ENCODE data around the gene NUP93. TPM values are rescaled to one million over a fixed set of nuclear protein-coding genes. Genes with fewer than 3 reads are reported as not detected.

Gene NUP93
- total RNA-seq, 1 experiment from 2014 or later = 165 TPM

GRCh38 chr16:56690420-56691122 lies 39.4 kb upstream of the NUP93 start:
- H2BK12ac ChIP-seq (ENCODE audit: insufficient read length, low read depth, low read length) = no peak overlapping the region
- no peak overlapping the region for H2AK5ac ChIP-seq (ENCODE audit: insufficient read length, low read length)
- H3K79me1 ChIP-seq (ENCODE audit: insufficient read depth, low read depth, low read length, poor library complexity, severe bottlenecking) = no peaks in the 10 kb centered on the region
- no peak for DNase-seq
- H4K5ac ChIP-seq (ENCODE audit: insufficient read length, low read depth, low read length) = no peak overlapping the region
- H3K27me3 ChIP-seq (ENCODE audit: insufficient read depth, low read length) = no peaks in the 10 kb centered on the region
- Mint-ChIP-seq H3K27ac (no peak overlapping the region), H3K9me3 (peaks cover 9 to 11% of the 10 kb centered on the region in 2 experiments), H3K4me3 (no peak overlapping the region; a peak in 1 of 5 replicates), H3K4me1 (peaks cover 3 to 11% of the 10 kb centered on the region in 2 experiments), H3K27me3 (ENCODE audit: low read depth) (peaks cover 7% of the 10 kb centered on the region), H3K36me3 (ENCODE audit: insufficient read depth in 1 of 3, low read depth in 3 of 3) (peaks cover 0 to 5% (median 3%) of the 10 kb centered on the region in 3 experiments; a peak in 5 of 7 replicates)
- no peak overlapping the region for H3K14ac ChIP-seq (ENCODE audit: insufficient read depth, low read length)
- H3K23me2 ChIP-seq (ENCODE audit: insufficient read length, low read depth, low read length, poor library complexity, severe bottlenecking) = no peaks in the 10 kb centered on the region
- no peak overlapping the region for H4K91ac ChIP-seq (ENCODE audit: insufficient read length, low read depth, low read length)
- no peak overlapping the region for H3K4ac ChIP-seq (ENCODE audit: low read depth, low read length)
- no peaks in the 10 kb centered on the region for H3K79me2 ChIP-seq (ENCODE audit: insufficient read depth, low read length)
- H2BK20ac ChIP-seq (ENCODE audit: low read depth, low read length, poor library complexity, severe bottlenecking) = no peak overlapping the region
- H2BK5ac ChIP-seq (ENCODE audit: insufficient read length, low read length) = no peak overlapping the region
- no peaks in the 10 kb centered on the region for H3K4me1 ChIP-seq (ENCODE audit: insufficient read depth, low read length)
- no peak overlapping the region for H2AFZ ChIP-seq (ENCODE audit: low read length)
- TF ChIP-seq CTCF (conservative IDR thresholded peaks at IDR 0.05) = no peak
- H3K9me3 ChIP-seq (ENCODE audit: control insufficient read depth, low read depth, low read length) = no peaks in the 10 kb centered on the region
- no peaks in the 10 kb centered on the region for H4K20me1 ChIP-seq (ENCODE audit: control insufficient read depth, insufficient read depth, insufficient read length)
- no peak overlapping the region for H2BK15ac ChIP-seq (ENCODE audit: low read depth, low read length)
- no peak overlapping the region for H3K27ac ChIP-seq (ENCODE audit: insufficient read length, low read depth, low read length)
- H3K9ac ChIP-seq (ENCODE audit: extremely low read depth, insufficient read length, low read length) = no peak overlapping the region
- no peak overlapping the region for H3K23ac ChIP-seq (ENCODE audit: insufficient read length, low read depth, low read length)
- no peak overlapping the region for H4K8ac ChIP-seq (replicated peaks; ENCODE audit: insufficient read length, low read depth, low read length)
- H3K56ac ChIP-seq (ENCODE audit: insufficient read length, low read depth, low read length) = no peak overlapping the region
- no peak overlapping the region for H3K18ac ChIP-seq (ENCODE audit: insufficient read length, low read depth, low read length)
- H3T11ph ChIP-seq (ENCODE audit: low read length) = no peak overlapping the region
- no peak overlapping the region for H2BK120ac ChIP-seq (ENCODE audit: low read depth, low read length, poor library complexity, severe bottlenecking)
- H3K4me2 ChIP-seq (ENCODE audit: insufficient read depth, insufficient read length, low read length) = no peak overlapping the region
- no CpG with 5 or more reads among the region's 4 CpGs for WGBS (ENCODE audit: extremely low coverage, insufficient read length, low lambda C conversion rate)

Measured in H9 (cell line).